HL-60 (cell line): ENCODE measurements around the gene KLHL12.

ENCODE experiments used
- CTCF ChIP-seq: IDR thresholded peaks from one replicate; pipeline ENCODE4 v1.5.1; 2011; ENCODE audit warnings: low read length, control low read depth, inconsistent platforms; ENCODE audit not compliant: insufficient read depth
- POLR2AphosphoS5 ChIP-seq: IDR thresholded peaks from 2 replicates; pipeline ENCODE4 v1.6.1; 2012; ENCODE audit warnings: low read depth
- REST ChIP-seq: IDR thresholded peaks from 2 replicates; pipeline ENCODE4 v1.6.1; 2012; ENCODE audit warnings: low read depth; ENCODE audit not compliant: insufficient replicate concordance

- TF ChIP-seq CTCF: no peak
- TF ChIP-seq POLR2AphosphoS5: no peak
- no peak for TF ChIP-seq REST
Measured at GRCh38 chr1:202961220-202961880, 34.3 kb upstream of the KLHL12 start.
